Measurements from ENCODE around the gene PARD3.

PARD3 gene

DNA sequence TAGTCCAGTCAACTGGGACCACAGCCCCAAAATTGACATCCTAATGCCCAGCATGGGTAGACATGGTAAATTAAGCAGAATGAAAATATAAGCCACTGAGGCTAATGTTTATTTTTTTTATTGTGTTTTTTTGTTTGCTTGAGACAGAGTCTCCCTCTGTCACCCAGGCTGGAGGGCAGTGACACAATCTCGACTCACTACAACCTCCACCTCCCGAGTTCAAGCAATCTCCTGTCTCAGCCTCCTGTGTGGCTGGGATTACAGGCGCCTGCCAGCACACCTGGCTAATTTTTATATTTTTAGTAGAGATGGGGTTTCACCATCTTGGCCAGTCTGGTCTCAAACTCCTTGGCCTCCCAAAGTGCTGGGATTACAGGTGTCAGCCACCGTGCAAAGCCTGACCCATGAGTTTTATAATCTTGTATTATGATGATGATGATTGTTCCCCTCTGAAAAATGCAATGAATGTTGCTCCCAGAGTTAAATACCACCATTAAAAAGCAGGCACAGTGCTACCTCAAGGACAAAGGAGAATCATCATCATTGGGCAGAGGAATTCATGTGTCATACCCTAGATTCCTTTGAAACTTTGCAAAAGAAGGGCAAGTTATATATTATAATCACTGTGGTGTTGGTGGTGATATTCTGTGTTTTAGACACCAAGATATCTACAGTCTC lies 228.0 kb downstream of the PARD3 start:
- no peak for DNase-seq

DNA sequence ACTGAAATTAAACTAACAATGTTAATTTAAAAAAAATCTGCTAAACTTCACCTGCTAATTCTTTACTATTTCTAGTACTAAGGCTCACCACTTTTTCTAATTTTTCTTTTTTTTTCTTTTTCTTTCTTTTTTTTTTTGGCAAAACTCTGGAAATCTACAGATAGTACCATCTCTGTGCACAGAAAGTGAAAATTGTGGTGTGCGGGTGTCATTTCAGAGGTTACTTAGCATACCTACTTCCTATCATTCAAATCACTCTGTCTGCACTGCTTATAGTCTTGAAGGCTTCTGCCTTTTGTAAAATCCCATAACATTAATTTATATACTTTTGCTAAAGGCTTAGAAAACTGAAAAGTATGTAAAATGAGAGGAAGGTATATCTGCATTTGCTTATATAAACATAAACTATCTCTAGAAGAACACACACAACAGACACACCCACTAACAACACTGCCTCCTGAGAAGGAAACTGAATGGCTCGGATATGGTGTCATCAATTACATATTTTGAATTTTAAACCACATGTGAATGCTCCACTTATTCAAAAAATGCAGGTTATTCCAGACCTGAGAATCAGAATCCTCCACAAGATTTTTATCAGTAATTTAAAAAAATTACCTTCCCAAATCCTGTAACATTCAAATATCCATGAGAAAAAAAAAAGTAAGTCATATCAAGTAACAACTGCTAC lies 229.5 kb downstream of the PARD3 start:
- no peak for DNase-seq

GRCh38 chr10:34584164-34584563 lies 230.9 kb downstream of the PARD3 start:
- no peak for DNase-seq

DNA sequence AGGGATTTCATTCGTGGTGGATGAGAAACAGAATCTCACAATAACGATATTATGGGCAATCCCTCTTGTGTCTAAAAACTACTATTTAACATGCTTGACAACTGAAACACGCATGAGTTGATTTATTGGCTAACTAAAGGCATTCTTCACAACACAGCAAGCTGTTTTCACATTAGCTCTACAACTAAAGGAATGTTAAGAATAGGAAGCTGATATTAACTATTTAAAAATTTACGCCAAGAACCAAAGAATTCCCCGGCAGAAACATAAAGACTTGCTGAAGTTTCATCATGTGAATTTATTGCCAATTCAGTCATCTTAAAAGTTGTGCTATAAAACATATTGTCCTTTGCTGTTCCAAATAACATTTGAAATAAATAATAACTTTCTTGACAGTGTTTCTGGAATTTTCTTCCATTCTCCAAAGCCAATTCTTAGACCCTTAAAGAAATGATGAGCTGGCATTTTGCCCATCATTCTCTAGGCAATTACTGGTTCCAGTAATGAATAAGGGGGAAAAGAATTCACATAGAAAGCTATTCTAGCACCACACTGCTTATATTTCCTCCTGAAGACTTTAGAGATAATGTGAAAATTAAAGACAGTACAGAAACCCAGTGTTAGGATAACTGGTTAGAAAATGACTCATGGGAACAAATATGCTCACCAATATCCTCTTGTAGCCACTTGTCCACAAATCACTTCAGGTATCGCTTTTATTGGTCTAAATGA lies 233.1 kb downstream of the PARD3 start:
- no peak for DNase-seq

GRCh38 chr10:34580643-34581042 lies 234.5 kb downstream of the PARD3 start:
- no peak for DNase-seq

DNA sequence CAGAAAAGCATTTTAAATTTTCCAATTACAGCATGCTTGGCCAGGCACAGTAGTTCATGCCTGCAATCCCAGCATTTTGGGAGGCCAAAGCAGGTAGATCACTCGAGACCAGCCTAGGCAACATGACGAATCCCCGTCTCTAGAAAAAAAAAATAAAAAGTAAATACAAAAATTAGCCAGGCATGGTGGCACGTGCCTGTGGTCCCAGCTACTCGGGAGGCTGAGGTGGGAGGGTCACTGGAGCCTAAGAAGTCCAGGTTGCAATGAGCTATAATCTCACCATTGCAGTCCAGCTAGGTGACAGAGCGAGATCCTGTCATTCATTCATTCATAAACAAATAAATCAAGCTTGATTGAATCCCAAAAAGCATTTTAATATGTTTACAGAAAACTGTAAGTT lies 234.9 kb downstream of the PARD3 start:
- DNase-seq = no peak

DNA sequence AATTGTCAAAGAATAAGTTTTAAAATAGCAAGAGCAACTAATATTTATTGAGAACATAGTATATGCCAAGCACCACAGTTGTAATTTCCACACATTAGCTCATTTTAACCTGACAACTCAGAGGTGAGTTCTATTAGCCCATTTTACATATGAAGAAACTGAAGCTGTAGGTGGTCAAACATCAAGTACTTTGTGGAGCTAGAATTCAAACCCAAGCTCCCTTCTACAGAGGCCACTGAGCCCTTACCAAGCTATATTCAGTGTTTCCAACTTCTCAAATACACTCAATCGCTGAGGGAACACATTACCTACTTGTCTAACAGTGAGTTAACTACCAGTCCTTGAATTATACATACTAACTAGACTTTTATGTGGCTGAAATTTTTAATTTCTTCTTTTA lies 236.6 kb downstream of the PARD3 start:
- no peak for DNase-seq

DNA sequence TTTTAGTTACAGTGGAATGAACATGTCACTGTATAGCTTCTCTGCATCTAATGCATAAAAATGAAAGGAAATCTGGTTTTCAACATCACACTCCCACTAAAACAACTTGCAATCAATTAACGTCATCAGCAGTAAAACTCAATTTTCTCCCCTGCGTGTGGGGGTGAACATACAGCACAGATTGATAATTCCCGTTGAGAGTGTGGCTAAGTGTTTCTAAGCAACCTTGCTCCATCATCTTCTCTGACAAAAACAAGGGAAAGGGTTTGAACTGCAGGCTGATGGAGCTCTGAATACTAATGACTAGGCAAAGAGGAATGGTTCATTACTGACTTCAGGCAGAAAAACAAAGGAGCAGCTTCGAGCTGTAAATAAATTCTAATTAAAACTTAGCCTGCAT lies 238.3 kb downstream of the PARD3 start:
- peak in 6 of 56 donors; percentile 1 to 28 (median 14) for DNase-seq

GRCh38 chr10:34575882-34576281 lies 239.2 kb downstream of the PARD3 start:
- DNase-seq = peak in 8 of 56 donors; percentile 2 to 59 (median 12)

DNA sequence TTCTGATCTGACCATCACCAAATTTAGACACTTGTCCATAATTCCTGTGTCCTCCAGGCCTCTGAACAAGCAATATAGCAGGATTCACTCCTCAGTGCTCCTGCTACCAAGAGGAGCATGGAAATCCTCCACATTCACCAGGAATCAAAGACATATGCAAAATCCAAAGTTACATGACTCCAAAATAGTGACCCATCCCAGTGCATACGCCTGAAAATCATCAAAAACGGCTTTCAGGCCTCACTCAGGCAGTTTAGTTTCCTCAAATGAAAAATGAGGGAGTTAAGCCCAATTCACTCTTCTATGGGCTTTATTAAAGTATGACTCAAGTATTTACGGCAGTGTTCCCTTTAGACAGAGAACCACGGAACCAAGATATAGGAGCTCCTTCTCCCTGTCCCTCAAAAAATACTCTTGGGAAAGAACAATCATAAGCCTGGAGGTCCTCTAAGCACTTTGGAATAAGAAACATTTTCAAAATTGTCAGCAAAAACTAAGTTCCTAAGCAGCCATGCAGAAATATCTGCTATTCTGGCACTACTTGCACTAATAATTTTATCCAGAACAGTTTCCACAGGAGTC lies 240.7 kb downstream of the PARD3 start:
- no peak for DNase-seq

DNA sequence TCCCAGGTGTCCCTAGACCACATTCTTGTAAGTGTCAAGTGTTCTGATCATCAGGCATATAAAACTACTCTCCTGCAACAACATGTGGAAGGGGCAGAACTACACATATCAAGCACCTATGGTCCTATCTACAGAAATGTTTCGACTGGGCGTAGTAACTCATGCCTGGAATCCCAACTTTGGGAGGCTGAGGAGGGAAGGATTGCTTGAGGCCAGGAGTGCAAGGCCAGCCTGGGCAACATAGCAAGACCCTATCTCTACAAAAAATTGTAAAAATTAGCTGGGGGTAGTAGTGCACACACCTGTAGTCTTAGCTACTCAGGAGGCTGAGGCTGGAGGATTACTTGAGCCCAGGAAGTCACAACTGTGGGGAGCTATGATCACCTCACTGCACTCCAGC lies 244.2 kb downstream of the PARD3 start:
- DNase-seq = no peak

- DNase-seq = no peak
These were observed 247.3 kb downstream of the PARD3 start for GRCh38 chr10:34567659-34568253.

DNA sequence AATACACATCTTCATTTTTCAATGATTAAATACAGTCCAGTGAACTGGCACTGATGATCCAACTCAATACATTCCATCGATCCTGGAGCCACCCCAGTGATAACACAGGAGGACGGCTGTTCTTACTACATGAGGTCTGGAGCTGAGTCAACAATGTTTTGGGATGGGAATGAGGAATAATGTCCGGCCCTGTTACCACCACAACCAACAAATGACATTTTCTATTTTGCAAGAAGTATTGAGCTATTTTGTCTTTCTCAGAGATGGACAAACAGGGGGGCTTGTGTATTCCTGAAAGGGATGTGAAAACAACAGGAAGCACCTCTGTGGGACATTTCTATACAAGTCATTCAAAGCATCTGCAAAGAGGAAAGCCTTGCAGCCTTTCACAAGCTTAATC lies 249.2 kb downstream of the PARD3 start:
- DNase-seq = no peak

- no peak for DNase-seq
These were observed 257.0 kb downstream of the PARD3 start for GRCh38 chr10:34558093-34558583.

GRCh38 chr10:34557173-34557572 lies 257.9 kb downstream of the PARD3 start:
- DNase-seq = no peak

GRCh38 chr10:34555653-34556052 lies 259.4 kb downstream of the PARD3 start:
- DNase-seq = no peak

DNA sequence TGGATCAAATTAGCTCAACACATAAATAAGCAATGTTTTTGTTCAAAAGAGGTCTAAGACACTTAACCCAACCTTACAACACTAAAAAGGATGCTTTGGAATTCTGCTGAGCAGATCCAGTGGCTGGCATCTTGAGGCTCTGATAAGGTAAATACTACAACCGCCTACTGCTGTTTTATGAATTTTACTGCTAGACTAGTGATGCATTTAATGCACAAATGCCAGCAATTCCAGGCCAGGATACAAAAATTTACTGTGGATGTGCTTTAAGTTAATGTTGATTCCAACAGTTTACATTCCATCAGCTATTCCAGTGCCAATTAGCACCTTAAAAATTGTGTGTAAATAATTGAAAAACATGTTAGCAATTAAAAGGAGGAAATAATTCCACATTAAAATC lies 261.3 kb downstream of the PARD3 start:
- DNase-seq = no peak

DNA sequence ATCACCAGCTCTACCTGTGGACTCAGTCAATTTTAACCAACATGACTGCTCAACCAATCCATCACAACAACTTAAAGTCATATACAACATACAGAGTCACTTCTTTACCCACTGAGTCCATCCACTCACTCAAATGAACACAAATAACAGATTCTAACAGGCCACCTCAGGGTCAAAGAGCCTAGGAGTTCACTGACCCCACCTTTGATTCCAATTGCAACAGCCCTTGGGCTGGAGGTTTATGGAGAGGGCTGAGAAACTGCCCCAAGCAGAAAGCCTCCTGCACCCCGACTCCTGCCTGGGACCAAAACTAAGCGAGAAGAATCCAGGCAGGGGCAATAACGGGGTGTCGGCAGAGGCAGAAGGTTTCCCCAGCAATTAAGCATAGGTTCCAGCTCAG lies 263.8 kb downstream of the PARD3 start:
- no peak for DNase-seq

- no peak for DNase-seq
These were observed 265.1 kb downstream of the PARD3 start for GRCh38 chr10:34549953-34550352.

DNA sequence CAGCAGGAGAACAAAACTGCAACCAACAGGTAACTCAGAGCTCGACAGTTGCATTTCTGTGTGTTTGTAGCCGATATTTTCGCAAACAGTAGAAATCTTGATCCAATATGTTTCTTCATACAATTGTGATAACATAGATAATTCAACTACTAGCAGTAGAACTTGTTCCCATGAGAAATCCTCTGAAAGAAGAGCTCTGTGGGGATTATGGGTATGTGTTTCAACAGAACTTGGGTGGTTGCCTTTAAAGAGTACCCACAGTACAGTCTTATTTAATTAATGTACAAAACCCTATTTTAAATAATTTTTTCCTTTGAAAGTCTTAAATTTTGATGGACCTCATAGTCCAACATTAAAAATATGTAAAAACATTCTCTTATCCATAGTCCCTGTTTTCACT lies 266.1 kb downstream of the PARD3 start:
- no peak for DNase-seq

DNA sequence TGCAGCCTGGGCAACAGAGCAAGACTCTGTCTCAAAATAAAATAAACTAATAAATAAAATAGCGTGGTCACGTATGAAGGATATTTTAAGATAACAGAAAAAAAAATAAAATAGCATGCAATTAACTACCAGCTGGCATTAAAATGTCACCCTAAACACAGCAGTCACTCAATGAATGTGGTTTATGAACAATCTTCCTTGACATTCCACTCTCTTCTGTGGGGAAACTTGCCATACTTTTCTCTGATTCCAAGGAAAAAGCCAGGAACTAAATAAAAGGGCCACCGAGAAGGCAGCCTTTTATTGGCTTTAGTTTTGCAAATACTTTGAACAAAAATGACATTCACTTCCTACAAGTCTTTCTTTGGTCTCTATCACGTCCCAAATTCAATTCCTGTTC lies 266.6 kb downstream of the PARD3 start:
- no peak for DNase-seq

GRCh38 chr10:34547695-34548094 lies 267.4 kb downstream of the PARD3 start:
- DNase-seq = no peak
